Left ventricle myocardium inferior (tissue), 1 donor: ENCODE data around the gene UQCRC1. TPM values are rescaled to one million over a fixed set of nuclear protein-coding genes. Genes with fewer than 3 reads are reported as not detected.

ENCODE experiments used
- DNase-seq: peaks from one replicate; pipeline ENCODE4 v3.0.0-alpha.2; 2020
- H3K27ac ChIP-seq: fragments of 200-600 bp; replicated peaks from 2 replicates; pipeline ENCODE4 v1.8.0; 2021
- H3K27me3 ChIP-seq: fragments of 200-600 bp; 2 replicates; pipeline ENCODE4 v1.8.0; 2021; ENCODE audit warnings: low read depth
- H3K36me3 ChIP-seq: fragments of 200-600 bp; 2 replicates; pipeline ENCODE4 v1.8.0; 2021
- H3K4me1 ChIP-seq: fragments of 200-600 bp; 2 replicates; pipeline ENCODE4 v1.8.0; 2021
- H3K4me3 ChIP-seq: fragments of 200-600 bp; 2 replicates; pipeline ENCODE4 v1.8.0; 2021; ENCODE audit warnings: mild to moderate bottlenecking, moderate library complexity
- H3K9me3 ChIP-seq: fragments of 200-600 bp; replicated peaks from 2 replicates; pipeline ENCODE4 v1.8.0; 2021
- intact Hi-C: fragments of 100-400 bp; cut with micrococcal nuclease; formaldehyde crosslinking; loops from one replicate; pipeline ENCODE4 v1.11.0; 2022
- total RNA-seq: library from RNA; stranded (reverse); fragmentation: NEBNext Ultra II Directional; extraction: Animal tissue kit (Norgen Biotek cat#: 25700); gene quantifications from one replicate; pipeline ENCODE4 v1.2.1, GENCODE V29; 2021
- TF ChIP-seq, protein P1 (sequence below): fragments of 200-600 bp; IDR thresholded peaks from 2 replicates; pipeline ENCODE4 v1.8.0; 2021; ENCODE audit warnings: antibody characterized with exemption, mild to moderate bottlenecking, borderline replicate concordance
- donor health status: DM: no; HTN: yes; CAD: no; lungs with severe emphysema.

UQCRC1 gene
- total RNA-seq, 1 donor from 2014 or later, result 1,000 TPM

DNA sequence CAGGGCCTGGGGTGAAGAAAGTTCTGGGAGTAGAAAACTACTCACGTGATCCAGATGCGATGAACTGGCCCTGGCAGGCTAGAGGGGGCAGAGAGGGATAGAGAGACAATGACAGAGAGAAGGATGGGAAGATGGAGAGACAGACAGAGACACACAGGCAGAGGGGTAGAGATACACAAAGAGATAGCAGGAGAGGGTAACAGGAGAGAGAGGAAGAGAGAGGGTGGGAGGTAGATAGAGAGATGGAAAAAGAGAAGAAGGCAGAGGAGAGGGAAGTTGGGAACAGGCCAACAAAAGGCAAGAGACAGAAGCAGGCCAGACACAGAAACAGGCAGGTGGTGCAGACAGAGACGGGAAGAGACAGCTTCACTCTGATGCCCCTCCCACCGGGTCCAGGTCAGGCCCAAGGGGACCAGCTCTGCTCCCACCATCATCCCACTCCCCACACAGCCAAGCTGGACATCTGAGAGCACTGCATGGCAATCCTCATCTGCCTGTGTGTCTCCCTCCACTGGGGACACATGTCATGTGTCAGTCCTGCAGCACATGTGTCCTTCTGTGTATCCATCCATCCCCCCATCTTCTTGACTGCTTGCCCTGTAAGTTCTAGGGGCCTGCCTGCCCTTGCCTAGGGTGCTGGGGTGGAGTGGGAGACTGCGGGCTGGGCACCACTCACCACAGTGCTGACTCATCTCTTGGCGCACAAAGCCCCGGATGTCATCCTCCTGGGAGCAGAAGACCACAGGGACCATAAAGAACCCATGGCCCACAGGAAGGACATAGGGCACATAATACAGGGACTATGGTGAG, 43.6 kb downstream of the UQCRC1 start:
- TF ChIP-seq, protein P1, sequence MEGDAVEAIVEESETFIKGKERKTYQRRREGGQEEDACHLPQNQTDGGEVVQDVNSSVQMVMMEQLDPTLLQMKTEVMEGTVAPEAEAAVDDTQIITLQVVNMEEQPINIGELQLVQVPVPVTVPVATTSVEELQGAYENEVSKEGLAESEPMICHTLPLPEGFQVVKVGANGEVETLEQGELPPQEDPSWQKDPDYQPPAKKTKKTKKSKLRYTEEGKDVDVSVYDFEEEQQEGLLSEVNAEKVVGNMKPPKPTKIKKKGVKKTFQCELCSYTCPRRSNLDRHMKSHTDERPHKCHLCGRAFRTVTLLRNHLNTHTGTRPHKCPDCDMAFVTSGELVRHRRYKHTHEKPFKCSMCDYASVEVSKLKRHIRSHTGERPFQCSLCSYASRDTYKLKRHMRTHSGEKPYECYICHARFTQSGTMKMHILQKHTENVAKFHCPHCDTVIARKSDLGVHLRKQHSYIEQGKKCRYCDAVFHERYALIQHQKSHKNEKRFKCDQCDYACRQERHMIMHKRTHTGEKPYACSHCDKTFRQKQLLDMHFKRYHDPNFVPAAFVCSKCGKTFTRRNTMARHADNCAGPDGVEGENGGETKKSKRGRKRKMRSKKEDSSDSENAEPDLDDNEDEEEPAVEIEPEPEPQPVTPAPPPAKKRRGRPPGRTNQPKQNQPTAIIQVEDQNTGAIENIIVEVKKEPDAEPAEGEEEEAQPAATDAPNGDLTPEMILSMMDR, result no peak
- no peak for DNase-seq
- intact Hi-C loops, result no loop called here

DNA sequence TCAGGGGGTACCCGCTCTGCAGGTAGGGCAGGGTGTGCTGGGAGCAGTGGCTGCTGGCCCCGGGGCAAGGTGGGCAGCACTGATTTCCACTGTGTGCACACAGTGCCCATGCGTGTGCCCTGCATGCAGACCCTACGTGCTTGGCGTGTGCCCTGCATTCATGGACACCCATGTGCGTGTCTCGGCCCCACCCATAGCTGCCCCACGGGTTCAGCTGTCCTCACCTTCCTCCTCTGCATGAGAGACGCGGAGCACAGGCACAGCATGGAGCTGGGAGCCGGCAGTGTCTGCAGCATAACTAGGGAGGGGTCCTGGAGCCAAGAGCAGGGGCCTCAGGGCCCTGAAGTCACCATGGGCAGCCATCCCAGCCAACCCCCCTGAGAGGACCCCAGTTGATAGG, 44.3 kb downstream of the UQCRC1 start:
- H3K9me3 ChIP-seq, result no peaks in the 10 kb centered on the region
- intact Hi-C loops, result no loop called here

More for the DNA sequence above, 43.6 kb downstream of the UQCRC1 start:
- Histone ChIP-seq H3K4me3 (no peak overlapping the region), H3K27me3 (no peaks in the 10 kb centered on the region), H3K9me3 (no peaks in the 10 kb centered on the region), H3K27ac (no peak overlapping the region), H3K36me3 (no peaks in the 10 kb centered on the region), H3K4me1 (peaks cover 6% of the 10 kb centered on the region)

DNA sequence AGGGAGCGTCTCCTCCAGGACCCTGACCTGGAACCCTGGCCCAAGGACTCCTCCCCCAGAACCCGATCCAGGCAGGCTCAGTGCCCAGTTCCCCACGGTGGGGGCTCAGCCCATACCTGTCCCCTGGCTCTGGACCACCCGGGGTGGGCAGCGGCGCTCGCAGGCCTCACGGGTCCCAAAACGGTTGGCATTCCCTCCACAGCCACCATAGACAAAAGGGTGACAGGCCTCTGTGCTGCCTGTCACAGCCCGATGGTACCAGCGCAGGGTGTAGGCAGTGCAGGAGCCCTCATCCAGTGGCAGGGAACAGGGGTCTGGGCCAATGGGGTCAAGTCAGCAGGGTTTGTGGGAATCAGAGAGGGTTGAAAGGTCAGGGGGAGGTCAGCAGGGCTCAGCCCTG, 44.8 kb downstream of the UQCRC1 start:
- Histone ChIP-seq H3K9me3 (no peaks in the 10 kb centered on the region), H3K27me3 (no peaks in the 10 kb centered on the region), H3K4me3 (no peak overlapping the region), H3K36me3 (no peaks in the 10 kb centered on the region), H3K4me1 (peaks cover 16% of the 10 kb centered on the region), H3K27ac (no peak overlapping the region)
- intact Hi-C loops, result no loop called here
- TF ChIP-seq, protein P1, result no peak
- DNase-seq, result no peak

More for the DNA sequence above, 44.3 kb downstream of the UQCRC1 start:
- Histone ChIP-seq H3K27ac (no peak overlapping the region), H3K36me3 (no peaks in the 10 kb centered on the region), H3K27me3 (no peaks in the 10 kb centered on the region), H3K4me3 (no peak overlapping the region), H3K4me1 (peaks cover 12% of the 10 kb centered on the region)
- DNase-seq, result no peak
- TF ChIP-seq, protein P1, result no peak

DNA sequence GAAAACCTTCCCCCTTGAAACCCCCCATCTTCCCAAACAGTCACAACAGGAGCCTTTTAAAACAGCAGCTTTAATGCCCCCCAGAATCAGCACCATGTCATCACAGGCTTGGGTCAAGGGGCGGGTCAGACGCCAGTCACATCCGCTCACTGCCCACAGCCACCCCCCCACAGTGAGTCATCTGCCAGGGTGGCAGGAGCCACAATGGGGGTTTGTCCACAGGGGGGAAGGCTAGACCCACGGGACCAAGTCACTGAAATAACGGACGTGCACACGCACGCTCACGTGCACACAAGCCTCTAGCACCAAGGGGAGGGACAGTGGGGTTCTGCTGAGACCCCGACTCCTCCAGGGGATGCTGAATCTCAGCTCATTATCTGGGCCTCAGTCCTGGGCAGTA, 45.4 kb downstream of the UQCRC1 start:
- Histone ChIP-seq H3K9me3 (no peaks in the 10 kb centered on the region), H3K27me3 (no peaks in the 10 kb centered on the region), H3K36me3 (no peaks in the 10 kb centered on the region), H3K27ac (no peak overlapping the region), H3K4me1 (peaks cover 22% of the 10 kb centered on the region), H3K4me3 (no peak overlapping the region)
- intact Hi-C loops, result no loop called here
- TF ChIP-seq, protein P1, result no peak
- no peak for DNase-seq

DNA sequence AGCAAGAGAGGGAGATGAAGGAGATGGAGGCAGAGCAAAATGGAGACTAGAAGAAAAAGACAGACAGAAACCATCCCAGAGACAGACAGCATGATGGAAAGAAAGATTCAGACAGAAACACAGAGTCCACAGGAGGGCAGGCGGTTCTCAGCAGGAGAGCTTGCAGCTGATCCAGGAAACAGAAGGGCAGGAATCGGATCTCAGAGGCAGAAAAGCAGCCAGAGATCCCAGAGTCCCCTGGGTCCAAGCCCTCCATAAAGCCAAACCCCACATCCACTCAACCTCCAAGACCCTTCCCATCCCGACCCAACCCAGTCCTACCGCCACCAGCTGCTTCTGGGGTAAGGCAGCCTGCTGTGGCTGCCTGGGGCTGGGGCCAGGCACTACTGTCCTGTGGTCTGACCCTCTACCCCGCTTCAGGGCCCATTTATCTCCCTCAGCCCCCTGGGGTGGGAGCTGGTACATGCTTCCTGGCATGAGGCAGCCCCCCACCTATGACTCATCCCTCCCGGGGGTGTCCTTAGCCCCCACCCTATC, 46.0 kb downstream of the UQCRC1 start, which contains the start of gene UCN2:
TSS of gene UCN2 (minus strand) at position 400 of the 537 bp plus-strand sequence. CDS start 657 bp downstream, outside the sequence.
- DNase-seq, result no peak
- Histone ChIP-seq H3K27ac (no peak within 1 kb of the TSS), H3K4me3 (no peak within 1 kb of the TSS), H3K9me3 (no peaks in the 10 kb centered on the region), H3K4me1 (peaks cover 28% of the 10 kb centered on the region), H3K27me3 (no peaks in the 10 kb centered on the region), H3K36me3 (no peaks in the 10 kb centered on the region)
- intact Hi-C loops, result no loop called here
- TF ChIP-seq, protein P1, result no peak
